Hematopoietic multipotent progenitor cell treated with erythropoietin and hydrocortisone succinate and interleukin-3 and kit ligand, for 4 days (in vitro differentiated cells): Measurements from ENCODE around the gene ETNK2.
A peak's percentile ranks its signal among the peaks of the same experiment; 100 is the strongest.
"Not testable (repeated sequence)": the region's sequence is repeated elsewhere in the genome, so short reads cannot be mapped to it uniquely, and the experiment has no call there.

Experiments
- DNase-seq: peaks from one replicate; pipeline ENCODE4 v3.0.0-alpha.2; 2015

ETNK2 gene

GRCh38 chr1:204124639-204125038, 27.2 kb downstream of the ETNK2 start:
- DNase-seq: no peak

- peak; percentile 53 for DNase-seq
Observed at GRCh38 chr1:204123376-204123775, 28.5 kb downstream of the ETNK2 start.

- DNase-seq: no peak
Observed at GRCh38 chr1:204121840-204122555, 29.8 kb downstream of the ETNK2 start.

GRCh38 chr1:204116539-204116938, 35.3 kb downstream of the ETNK2 start:
- no peak for DNase-seq

- peak; percentile 26 for DNase-seq
Observed at GRCh38 chr1:204115116-204115515, 36.7 kb downstream of the ETNK2 start.

GRCh38 chr1:204114606-204115005, 37.2 kb downstream of the ETNK2 start:
- DNase-seq: peak; percentile 47

GRCh38 chr1:204113896-204114295, 37.9 kb downstream of the ETNK2 start:
- no peak for DNase-seq

GRCh38 chr1:204112876-204113730, 38.7 kb downstream of the ETNK2 start:
- DNase-seq: no peak

GRCh38 chr1:204110894-204111633, 40.8 kb downstream of the ETNK2 start:
- DNase-seq: no peak

- no peak for DNase-seq
Observed at GRCh38 chr1:204108312-204109141, 43.3 kb downstream of the ETNK2 start.

GRCh38 chr1:204107892-204108291, 44.0 kb downstream of the ETNK2 start:
- no peak for DNase-seq

GRCh38 chr1:204106825-204107224, 45.0 kb downstream of the ETNK2 start:
- DNase-seq: no peak

- peak; percentile 45 for DNase-seq
Observed at GRCh38 chr1:204105131-204105515, 46.7 kb downstream of the ETNK2 start.

- DNase-seq: peak; percentile 71
Observed at GRCh38 chr1:204104331-204105130, 47.3 kb downstream of the ETNK2 start.

GRCh38 chr1:204103431-204103741, 48.5 kb downstream of the ETNK2 start:
- no peak for DNase-seq

- DNase-seq: peak; percentile 22
Observed at GRCh38 chr1:204102739-204103430, 49.0 kb downstream of the ETNK2 start.

GRCh38 chr1:204102029-204102611, 49.7 kb downstream of the ETNK2 start:
- DNase-seq: peak; percentile 96

GRCh38 chr1:204099754-204100153, 52.1 kb downstream of the ETNK2 start:
- not testable (repeated sequence) for DNase-seq

GRCh38 chr1:204098683-204099082, 53.2 kb downstream of the ETNK2 start:
- no peak for DNase-seq

GRCh38 chr1:204096931-204097330, 54.9 kb downstream of the ETNK2 start:
- DNase-seq: no peak
